Neutrophil (primary cell): ENCODE data around the gene DSCAML1.

ENCODE experiments used
- H3K27ac ChIP-seq: fragments of 200-600 bp; sonication (generic); 2 replicates; pipeline ENCODE4 v1.5.1; 2016; ENCODE audit warnings: mild to moderate bottlenecking, moderate library complexity
- H3K27me3 ChIP-seq: fragments of 200-600 bp; sonication (generic); 2 replicates; pipeline ENCODE4 v1.6.0; 2016; ENCODE audit warnings: mild to moderate bottlenecking
- H3K36me3 ChIP-seq: fragments of 200-600 bp; sonication (generic); 2 replicates; pipeline ENCODE4 v1.5.1; 2017
- H3K4me1 ChIP-seq, 2 experiments: fragments of 200-600 bp in 1 of 2; sonication (generic) in 1 of 2; 1 replicate in 1 of 2; 2 replicates in 1 of 2; pipeline versions ENCODE4 v1.5.1 to v1.6.1; 2013 to 2016; ENCODE audit warnings: low read depth in 1 of 2, low read length in 1 of 2, mild to moderate bottlenecking in 1 of 2, moderate library complexity in 1 of 2; ENCODE audit not compliant: control insufficient read depth in 1 of 2, insufficient read depth in 1 of 2
- H3K4me3 ChIP-seq, 2 experiments: fragments of 200-600 bp in 1 of 2; sonication (generic) in 1 of 2; 1 replicate in 1 of 2; 2 replicates in 1 of 2; pipeline ENCODE4 v1.5.1; 2013 to 2016; ENCODE audit warnings: low read depth in 1 of 2, low read length in 1 of 2, mild to moderate bottlenecking in 1 of 2, moderate library complexity in 1 of 2
- H3K9me3 ChIP-seq: fragments of 200-600 bp; sonication (generic); 2 replicates; pipeline ENCODE4 v1.5.1; 2016
- CTCF ChIP-seq: fragments of 200-600 bp; sonication (generic); IDR thresholded peaks from 2 replicates; pipeline ENCODE4 v1.5.1; 2016; ENCODE audit warnings: antibody characterized with exemption

Gene DSCAML1

GRCh38 chr11:117828611-117829368, 31.8 kb upstream of the DSCAML1 start:
- Histone ChIP-seq H3K9me3 (no peaks in the 10 kb centered on the region), H3K4me1 (peaks cover 15 to 16% of the 10 kb centered on the region in 2 experiments), H3K4me3 (no peak overlapping the region), H3K27ac (no peak overlapping the region), H3K27me3 (peaks cover 7% of the 10 kb centered on the region), H3K36me3 (no peaks in the 10 kb centered on the region)
- TF ChIP-seq CTCF, result no peak

GRCh38 chr11:117827521-117828511, 30.8 kb upstream of the DSCAML1 start:
- Histone ChIP-seq H3K4me1 (peaks cover 22 to 24% of the 10 kb centered on the region in 2 experiments), H3K36me3 (no peaks in the 10 kb centered on the region), H3K27me3 (peaks cover 7% of the 10 kb centered on the region), H3K9me3 (no peaks in the 10 kb centered on the region), H3K4me3 (no peak overlapping the region), H3K27ac (no peak overlapping the region)
- no peak for TF ChIP-seq CTCF

- H3K4me3 ChIP-seq, result no peak overlapping the region
- no peak for TF ChIP-seq CTCF
- peaks cover 7% of the 10 kb centered on the region for H3K27me3 ChIP-seq
- no peak overlapping the region for H3K27ac ChIP-seq
- no peaks in the 10 kb centered on the region for H3K36me3 ChIP-seq
- peaks cover 22 to 24% of the 10 kb centered on the region in 2 experiments for H3K4me1 ChIP-seq
- no peaks in the 10 kb centered on the region for H3K9me3 ChIP-seq
Observed at GRCh38 chr11:117826832-117827231, 29.8 kb upstream of the DSCAML1 start.

GRCh38 chr11:117826190-117826570, 29.2 kb upstream of the DSCAML1 start:
- Histone ChIP-seq H3K36me3 (no peaks in the 10 kb centered on the region), H3K27me3 (peaks cover 7% of the 10 kb centered on the region), H3K27ac (no peak overlapping the region), H3K9me3 (no peaks in the 10 kb centered on the region), H3K4me3 (no peak overlapping the region), H3K4me1 (peaks cover 22 to 24% of the 10 kb centered on the region in 2 experiments)
- TF ChIP-seq CTCF, result no peak

- TF ChIP-seq CTCF, result no peak
- H3K27ac ChIP-seq, result no peak overlapping the region
- H3K36me3 ChIP-seq, result no peaks in the 10 kb centered on the region
- no peaks in the 10 kb centered on the region for H3K9me3 ChIP-seq
- H3K27me3 ChIP-seq, result peaks cover 7% of the 10 kb centered on the region
- H3K4me3 ChIP-seq, result no peak overlapping the region
- peaks cover 22 to 24% of the 10 kb centered on the region in 2 experiments for H3K4me1 ChIP-seq
Observed at GRCh38 chr11:117825538-117826189, 28.6 kb upstream of the DSCAML1 start.
